Suprapubic skin (tissue), 4 donors: ENCODE results near the gene DLG3. TPM values are rescaled to one million over a fixed set of nuclear protein-coding genes. Genes with fewer than 3 reads are reported as not detected.
"Not testable (repeated sequence)": the region's sequence is repeated elsewhere in the genome, so short reads cannot be mapped to it uniquely, and the experiment has no call there.

ENCODE experiments used
- DNase-seq, 2 donors: peaks; one replicate each; pipeline ENCODE4 v3.0.0-alpha.2; 2019; ENCODE audit warnings: low spot score in 2 of 2
- H3K27ac ChIP-seq: fragments of 200-600 bp; sonication (generic); one replicate; pipeline ENCODE4 v1.5.1; 2019
- H3K27me3 ChIP-seq: fragments of 200-600 bp; sonication (generic); one replicate; pipeline ENCODE4 v1.5.1; 2019
- H3K36me3 ChIP-seq: fragments of 200-600 bp; sonication (generic); one replicate; pipeline ENCODE4 v1.5.1; 2019
- H3K4me1 ChIP-seq: fragments of 200-600 bp; sonication (generic); one replicate; pipeline ENCODE4 v1.5.1; 2019
- H3K4me3 ChIP-seq: fragments of 200-600 bp; sonication (generic); one replicate; pipeline ENCODE4 v1.5.1; 2019; ENCODE audit warnings: mild to moderate bottlenecking
- H3K9me3 ChIP-seq: fragments of 200-600 bp; sonication (generic); one replicate; pipeline ENCODE4 v1.5.1; 2019
- CTCF ChIP-seq, 2 donors: fragments of 200-600 bp in 1 of 2; fragments of 450-650 bp in 1 of 2; sonication (generic) in 1 of 2; IDR thresholded peaks; one replicate each; pipeline ENCODE4 v1.5.1; 2016 to 2019; ENCODE audit warnings: antibody characterized with exemption in 2 of 2, mild to moderate bottlenecking in 1 of 2, moderate library complexity in 1 of 2
- EP300 ChIP-seq: sonication (generic); formaldehyde crosslinking; IDR thresholded peaks from one replicate; pipeline ENCODE4 v1.6.1; 2017; ENCODE audit warnings: antibody characterized with exemption
- POLR2A ChIP-seq, 2 donors: fragments of 450-650 bp; IDR thresholded peaks; one replicate each; pipeline ENCODE4 v1.6.1; 2017; ENCODE audit warnings: antibody characterized with exemption in 2 of 2, mild to moderate bottlenecking in 2 of 2, moderate library complexity in 2 of 2
- POLR2AphosphoS5 ChIP-seq, 3 donors: sonication (generic); formaldehyde crosslinking; IDR thresholded peaks; one replicate each; pipeline ENCODE4 v1.6.1; 2017; ENCODE audit warnings: antibody characterized with exemption in 3 of 3
- WGBS: methylation state at CpG from one replicate; pipeline ENCODE4 v1.1.5; 2018; 5-methylcytosine and 5-hydroxymethylcytosine counted together
- total RNA-seq, 4 donors: library from RNA; depleted of rRNA; stranded (reverse); fragments of >200 nt; gene quantifications; one replicate each; pipeline ENCODE4 v1.1.0, GENCODE V29; 2016

The DLG3 gene
- total RNA-seq: 10 to 100 TPM; 12.8 to 42.1 (median 26.7) TPM

GRCh38 chrX:70444326-70444945, at the start of gene DLG3:
Gene DLG3 (plus strand): TSS chrX:70444835. CDS start chrX:70445202, 367 bp downstream.
- H3K27ac ChIP-seq: no peak within 1 kb of the TSS
- peak within 1 kb of the TSS; percentile 18 for H3K4me3 ChIP-seq
- no peaks in the 10 kb centered on the region for H3K9me3 ChIP-seq
- H3K4me1 ChIP-seq: peaks cover 5% of the 10 kb centered on the region
- TF ChIP-seq POLR2AphosphoS5 (IDR thresholded peaks at IDR 0.05): no peak
- TF ChIP-seq POLR2A (IDR thresholded peaks at IDR 0.05): no peak
- TF ChIP-seq EP300: no peak
- DNase-seq: no peak
- peaks cover 20% of the 10 kb centered on the region for H3K27me3 ChIP-seq
- no peaks in the 10 kb centered on the region for H3K36me3 ChIP-seq
- 32% methylated on average over 8 of the region's 21 CpGs for WGBS

- no peak for TF ChIP-seq EP300
- TF ChIP-seq CTCF (IDR thresholded peaks at IDR 0.05): no peak
- no peak for TF ChIP-seq POLR2AphosphoS5 (IDR thresholded peaks at IDR 0.05)
- no peak for TF ChIP-seq POLR2A (IDR thresholded peaks at IDR 0.05)
- Histone ChIP-seq H3K4me3 (no peak overlapping the region), H3K27ac (no peak overlapping the region), H3K36me3 (no peaks in the 10 kb centered on the region), H3K9me3 (no peaks in the 10 kb centered on the region), H3K4me1 (no peaks in the 10 kb centered on the region), H3K27me3 (no peaks in the 10 kb centered on the region)
- no peak for DNase-seq
- WGBS: 79% methylated on average over 4 of the region's 4 CpGs
Observed at GRCh38 chrX:70398899-70399298, 45.7 kb upstream of the DLG3 start.

- H3K4me1 ChIP-seq, H3K9me3 ChIP-seq: not testable (repeated sequence)
Observed at GRCh38 chrX:70400181-70400580, 44.5 kb upstream of the DLG3 start.

GRCh38 chrX:70402721-70403120, 41.9 kb upstream of the DLG3 start:
- H3K27ac ChIP-seq: no peak overlapping the region
- H3K27me3 ChIP-seq: no peaks in the 10 kb centered on the region
- H3K9me3 ChIP-seq: no peaks in the 10 kb centered on the region
- no peak for TF ChIP-seq EP300
- no peak for TF ChIP-seq POLR2A (IDR thresholded peaks at IDR 0.05)
- TF ChIP-seq CTCF (IDR thresholded peaks at IDR 0.05): no peak
- no peak for TF ChIP-seq POLR2AphosphoS5 (IDR thresholded peaks at IDR 0.05)
- WGBS: 67% methylated on average over 2 of the region's 2 CpGs
- no peaks in the 10 kb centered on the region for H3K4me1 ChIP-seq
- no peak for DNase-seq
- no peaks in the 10 kb centered on the region for H3K36me3 ChIP-seq
- no peak overlapping the region for H3K4me3 ChIP-seq

More at GRCh38 chrX:70400181-70400580, 44.5 kb upstream of the DLG3 start:
- not testable (repeated sequence) for H3K36me3 ChIP-seq, H3K4me3 ChIP-seq, DNase-seq, H3K27me3 ChIP-seq, H3K27ac ChIP-seq
- 98% methylated on average over 2 of the region's 3 CpGs for WGBS

- Histone ChIP-seq H3K4me1 (no peaks in the 10 kb centered on the region), H3K4me3 (no peak overlapping the region), H3K27ac (no peak overlapping the region), H3K27me3 (no peaks in the 10 kb centered on the region), H3K36me3 (no peaks in the 10 kb centered on the region), H3K9me3 (no peaks in the 10 kb centered on the region)
- no peak for TF ChIP-seq EP300
- no peak for TF ChIP-seq POLR2AphosphoS5 (IDR thresholded peaks at IDR 0.05)
- no peak for TF ChIP-seq POLR2A (IDR thresholded peaks at IDR 0.05)
- TF ChIP-seq CTCF (IDR thresholded peaks at IDR 0.05): no peak
- DNase-seq: no peak
- WGBS: 57% methylated on average over 1 of the region's 1 CpG
Observed at GRCh38 chrX:70405003-70405402, 39.6 kb upstream of the DLG3 start.

- Histone ChIP-seq H3K9me3 (no peaks in the 10 kb centered on the region), H3K4me1 (no peaks in the 10 kb centered on the region), H3K36me3 (no peaks in the 10 kb centered on the region), H3K4me3 (no peak overlapping the region), H3K27ac (no peak overlapping the region), H3K27me3 (no peaks in the 10 kb centered on the region)
- 83% methylated on average over 2 of the region's 2 CpGs for WGBS
- no peak for TF ChIP-seq POLR2A (IDR thresholded peaks at IDR 0.05)
- no peak for TF ChIP-seq EP300
- no peak for TF ChIP-seq CTCF (IDR thresholded peaks at IDR 0.05)
- no peak for TF ChIP-seq POLR2AphosphoS5 (IDR thresholded peaks at IDR 0.05)
- DNase-seq: no peak
Observed at GRCh38 chrX:70410921-70411320, 33.7 kb upstream of the DLG3 start.
